GM23338 (cell line): Measurements from ENCODE around the gene VPS8. TPM values are rescaled to one million over a fixed set of nuclear protein-coding genes. Genes with fewer than 3 reads are reported as not detected.

Experiments used
- ATAC-seq: fragments of 200-7000 bp; cut with Tn5 transposase; 3 replicates; pipeline ENCODE4 v1.9.1; 2020
- DNase-seq: peaks from one replicate; pipeline ENCODE4 v3.0.0-alpha.2; 2015; ENCODE audit warnings: low spot score
- H2AFZ ChIP-seq: fragments of 200-600 bp; sonication (generic); 2 replicates; pipeline ENCODE4 v1.8.0; 2016; ENCODE audit warnings: antibody characterized with exemption, mild to moderate bottlenecking, moderate library complexity
- H3F3A ChIP-seq: fragments of 200-600 bp; sonication (generic); replicated peaks from 2 replicates; pipeline ENCODE4 v1.8.0; 2017; ENCODE audit warnings: antibody characterized with exemption, mixed run types, low read depth
- H3K27ac ChIP-seq: fragments of 200-600 bp; sonication (generic); 2 replicates; pipeline ENCODE4 v1.6.1; 2016; ENCODE audit warnings: low read depth
- H3K27me3 ChIP-seq: fragments of 200-600 bp; sonication (generic); 2 replicates; pipeline ENCODE4 v1.8.0; 2016; ENCODE audit warnings: mild to moderate bottlenecking, mixed run types, moderate library complexity; ENCODE audit not compliant: insufficient read depth
- H3K36me3 ChIP-seq: fragments of 200-600 bp; sonication (generic); 2 replicates; pipeline ENCODE4 v1.8.0; 2016; ENCODE audit warnings: mild to moderate bottlenecking; ENCODE audit not compliant: insufficient read depth
- H3K4me1 ChIP-seq: fragments of 200-600 bp; sonication (generic); 2 replicates; pipeline ENCODE4 v1.8.0; 2016; ENCODE audit warnings: mild to moderate bottlenecking, moderate library complexity; ENCODE audit not compliant: insufficient read depth
- H3K4me2 ChIP-seq: fragments of 200-600 bp; sonication (generic); 2 replicates; pipeline ENCODE4 v1.7.1; 2017; ENCODE audit warnings: mixed run types
- H3K4me3 ChIP-seq: fragments of 200-600 bp; sonication (generic); 2 replicates; pipeline ENCODE4 v1.6.1; 2016; ENCODE audit warnings: mixed run types
- H3K79me2 ChIP-seq: fragments of 200-600 bp; sonication (generic); replicated peaks from 2 replicates; pipeline ENCODE4 v1.8.0; 2017; ENCODE audit warnings: mild to moderate bottlenecking; ENCODE audit not compliant: insufficient read depth
- H3K9me2 ChIP-seq: fragments of 200-600 bp; sonication (generic); 2 replicates; pipeline ENCODE4 v1.8.0; 2017; ENCODE audit not compliant: insufficient read depth
- H4K20me1 ChIP-seq: fragments of 200-600 bp; sonication (generic); replicated peaks from 2 replicates; pipeline ENCODE4 v1.8.0; 2017; ENCODE audit warnings: mild to moderate bottlenecking; ENCODE audit not compliant: insufficient read depth
- H3K27ac Mint-ChIP-seq: 2 replicates; pipeline ENCODE4 v1.8.0; 2020; ENCODE audit warnings: inconsistent platforms, mild to moderate bottlenecking, moderate library complexity, mixed read lengths
- H3K27me3 Mint-ChIP-seq: 3 replicates; pipeline ENCODE4 v1.8.0; 2022; ENCODE audit warnings: low read depth, mild to moderate bottlenecking, moderate library complexity, mixed read lengths, inconsistent platforms; ENCODE audit not compliant: insufficient read depth, poor library complexity
- H3K36me3 Mint-ChIP-seq: 3 replicates; pipeline ENCODE4 v1.8.0; 2021; ENCODE audit warnings: low read depth, mild to moderate bottlenecking, inconsistent platforms, moderate library complexity, mixed read lengths
- H3K4me1 Mint-ChIP-seq: 3 replicates; pipeline ENCODE4 v1.8.0; 2020; ENCODE audit warnings: mild to moderate bottlenecking, inconsistent platforms, mixed read lengths
- H3K4me3 Mint-ChIP-seq: 3 replicates; pipeline ENCODE4 v1.8.0; 2021; ENCODE audit warnings: moderate library complexity, mild to moderate bottlenecking, inconsistent platforms, mixed read lengths
- H3K9me3 Mint-ChIP-seq: 3 replicates; pipeline ENCODE4 v1.8.0; 2020; ENCODE audit warnings: moderate library complexity, mild to moderate bottlenecking, inconsistent platforms, mixed read lengths
- CREB1 ChIP-seq: fragments of 250-450 bp; sonication (Bioruptor Pico); IDR thresholded peaks from 2 replicates; pipeline ENCODE4 v1.5.0; 2020; ENCODE audit warnings: low read depth, mild to moderate bottlenecking, moderate library complexity
- EZH2 ChIP-seq: fragments of 200-600 bp; sonication (generic); IDR thresholded peaks from one replicate; pipeline ENCODE4 v1.8.0; 2017; ENCODE audit warnings: antibody characterized with exemption, mild to moderate bottlenecking, low read depth; ENCODE audit not compliant: unreplicated experiment
- EZH2phosphoT487 ChIP-seq: fragments of 200-600 bp; sonication (generic); IDR thresholded peaks from one replicate; pipeline ENCODE4 v1.8.1; 2018; ENCODE audit warnings: antibody characterized with exemption; ENCODE audit not compliant: unreplicated experiment
- JUNB ChIP-seq: IDR thresholded peaks from one replicate; pipeline ENCODE4 v1.6.1; 2016; ENCODE audit warnings: antibody characterized with exemption; ENCODE audit not compliant: unreplicated experiment
- NANOG ChIP-seq: IDR thresholded peaks from 2 replicates; pipeline ENCODE4 v1.6.1; 2016; ENCODE audit warnings: antibody characterized with exemption, borderline replicate concordance
- POLR2AphosphoS5 ChIP-seq: IDR thresholded peaks from 2 replicates; pipeline ENCODE4 v1.6.1; 2016; ENCODE audit warnings: antibody characterized with exemption, low read depth
- STAT1 ChIP-seq: IDR thresholded peaks from one replicate; pipeline ENCODE4 v1.6.1; 2016; ENCODE audit warnings: antibody characterized with exemption; ENCODE audit not compliant: unreplicated experiment
- ZNF114 ChIP-seq: fragments of 250-450 bp; sonication (Bioruptor Pico); IDR thresholded peaks from 2 replicates; pipeline ENCODE4 v1.5.0; 2020; ENCODE audit warnings: mild to moderate bottlenecking, moderate library complexity
- ZNF331 ChIP-seq: fragments of 250-450 bp; sonication (Bioruptor Pico); IDR thresholded peaks from 2 replicates; pipeline ENCODE4 v1.5.0; 2020; ENCODE audit warnings: low read depth, mild to moderate bottlenecking, moderate library complexity
- polyA plus RNA-seq: library from polyadenylated mRNA; unstranded; fragments of >200 nt; fragmentation: Nextera tagmentation; extraction: Ambion mirVana; gene quantifications from 2 replicates; pipeline ENCODE4 v1.2.1, GENCODE V29; 2016
- total RNA-seq: library from RNA; depleted of rRNA; stranded (reverse); fragments of >200 nt; shearing (Covaris generic); gene quantifications from 2 replicates; pipeline ENCODE4 v1.2.3, GENCODE V29; 2014
- TF ChIP-seq, protein P1 (sequence below): IDR thresholded peaks from 2 replicates; pipeline ENCODE4 v1.6.1; 2016; ENCODE audit warnings: antibody characterized with exemption
- TF ChIP-seq, protein P2 (sequence below): IDR thresholded peaks from one replicate; pipeline ENCODE4 v1.6.1; 2018; ENCODE audit warnings: antibody characterized with exemption; ENCODE audit not compliant: unreplicated experiment
- TF ChIP-seq, protein P3 (sequence below), 2 experiments: fragments of 200-600 bp in 1 of 2; sonication (generic) in 1 of 2; conservative IDR thresholded peaks; 2 replicates each; pipeline versions ENCODE4 v1.5.1 to v1.6.1; 2016 to 2017; ENCODE audit warnings: antibody characterized with exemption in 2 of 2, low read depth in 2 of 2, mild to moderate bottlenecking in 2 of 2, moderate library complexity in 1 of 2

Gene VPS8
- total and polyA plus RNA-seq, 2 experiments from 2014 or later: 17.3 to 45.5 TPM

DNA sequence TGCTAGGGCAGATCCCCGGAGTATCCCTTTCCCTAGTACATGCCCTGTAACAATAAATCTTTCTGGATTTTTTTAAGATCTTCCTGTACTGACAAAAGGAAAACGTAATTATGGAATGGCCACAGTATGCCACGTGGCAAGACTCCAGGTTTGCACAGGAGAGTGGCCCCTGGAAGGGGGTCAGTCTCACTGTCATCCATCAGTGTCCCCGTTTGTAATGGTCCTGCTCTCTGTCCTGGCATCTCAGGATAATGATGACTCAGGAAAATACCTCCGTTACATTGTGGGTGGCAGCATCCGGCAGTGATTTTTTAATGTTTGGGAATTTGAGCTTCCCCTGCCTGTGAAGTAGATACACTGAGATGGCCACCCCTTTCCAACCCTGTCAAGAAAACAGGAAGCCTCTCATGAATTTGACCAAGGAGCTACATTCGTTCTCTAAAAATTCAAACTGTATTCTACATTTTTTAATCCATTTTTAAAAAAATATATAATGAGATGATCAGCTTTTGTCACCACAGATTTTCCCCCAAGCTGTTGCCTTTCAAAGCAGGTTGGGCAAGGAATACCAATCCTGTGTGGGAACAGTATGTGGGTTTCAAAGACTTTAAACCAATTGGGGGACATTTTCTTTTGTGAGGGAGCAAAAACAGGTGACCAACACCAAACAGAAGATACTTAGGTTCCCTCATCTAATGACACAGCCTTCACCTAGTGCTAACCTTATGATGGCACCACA lies 230.5 kb downstream of the VPS8 start:
- no peaks in the 10 kb centered on the region for H3K36me3 ChIP-seq
- ATAC-seq: no peak
- Mint-ChIP-seq H3K27ac (peak overlapping the region; percentile 44; the same call in 1 of the 2 replicates), H3K27me3 (peaks cover 3% of the 10 kb centered on the region), H3K4me3 (no peak overlapping the region), H3K4me1 (peaks cover 9% of the 10 kb centered on the region), H3K36me3 (0 out of 3 replicates have a peak, but pooled peaks cover under 1% of the 10 kb centered on the region), H3K9me3 (no peaks in the 10 kb centered on the region; the same call in 2 of the 3 replicates)
- no peaks in the 10 kb centered on the region for H3F3A ChIP-seq
- no peaks in the 10 kb centered on the region for H4K20me1 ChIP-seq
- no peak overlapping the region for H3K4me2 ChIP-seq
- H3K4me1 ChIP-seq: peaks cover 8% of the 10 kb centered on the region; the same call in 1 of the 2 replicates
- H3K27ac ChIP-seq: no peak overlapping the region
- no peak overlapping the region for H2AFZ ChIP-seq
- H3K27me3 ChIP-seq: no peaks in the 10 kb centered on the region
- DNase-seq: no peak
- no peak for TF ChIP-seq ZNF114 (CRISPR knock-in tag)
- TF ChIP-seq STAT1: no peak
- TF ChIP-seq, protein P1, sequence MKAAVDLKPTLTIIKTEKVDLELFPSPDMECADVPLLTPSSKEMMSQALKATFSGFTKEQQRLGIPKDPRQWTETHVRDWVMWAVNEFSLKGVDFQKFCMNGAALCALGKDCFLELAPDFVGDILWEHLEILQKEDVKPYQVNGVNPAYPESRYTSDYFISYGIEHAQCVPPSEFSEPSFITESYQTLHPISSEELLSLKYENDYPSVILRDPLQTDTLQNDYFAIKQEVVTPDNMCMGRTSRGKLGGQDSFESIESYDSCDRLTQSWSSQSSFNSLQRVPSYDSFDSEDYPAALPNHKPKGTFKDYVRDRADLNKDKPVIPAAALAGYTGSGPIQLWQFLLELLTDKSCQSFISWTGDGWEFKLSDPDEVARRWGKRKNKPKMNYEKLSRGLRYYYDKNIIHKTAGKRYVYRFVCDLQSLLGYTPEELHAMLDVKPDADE: no peak
- TF ChIP-seq, protein P2, sequence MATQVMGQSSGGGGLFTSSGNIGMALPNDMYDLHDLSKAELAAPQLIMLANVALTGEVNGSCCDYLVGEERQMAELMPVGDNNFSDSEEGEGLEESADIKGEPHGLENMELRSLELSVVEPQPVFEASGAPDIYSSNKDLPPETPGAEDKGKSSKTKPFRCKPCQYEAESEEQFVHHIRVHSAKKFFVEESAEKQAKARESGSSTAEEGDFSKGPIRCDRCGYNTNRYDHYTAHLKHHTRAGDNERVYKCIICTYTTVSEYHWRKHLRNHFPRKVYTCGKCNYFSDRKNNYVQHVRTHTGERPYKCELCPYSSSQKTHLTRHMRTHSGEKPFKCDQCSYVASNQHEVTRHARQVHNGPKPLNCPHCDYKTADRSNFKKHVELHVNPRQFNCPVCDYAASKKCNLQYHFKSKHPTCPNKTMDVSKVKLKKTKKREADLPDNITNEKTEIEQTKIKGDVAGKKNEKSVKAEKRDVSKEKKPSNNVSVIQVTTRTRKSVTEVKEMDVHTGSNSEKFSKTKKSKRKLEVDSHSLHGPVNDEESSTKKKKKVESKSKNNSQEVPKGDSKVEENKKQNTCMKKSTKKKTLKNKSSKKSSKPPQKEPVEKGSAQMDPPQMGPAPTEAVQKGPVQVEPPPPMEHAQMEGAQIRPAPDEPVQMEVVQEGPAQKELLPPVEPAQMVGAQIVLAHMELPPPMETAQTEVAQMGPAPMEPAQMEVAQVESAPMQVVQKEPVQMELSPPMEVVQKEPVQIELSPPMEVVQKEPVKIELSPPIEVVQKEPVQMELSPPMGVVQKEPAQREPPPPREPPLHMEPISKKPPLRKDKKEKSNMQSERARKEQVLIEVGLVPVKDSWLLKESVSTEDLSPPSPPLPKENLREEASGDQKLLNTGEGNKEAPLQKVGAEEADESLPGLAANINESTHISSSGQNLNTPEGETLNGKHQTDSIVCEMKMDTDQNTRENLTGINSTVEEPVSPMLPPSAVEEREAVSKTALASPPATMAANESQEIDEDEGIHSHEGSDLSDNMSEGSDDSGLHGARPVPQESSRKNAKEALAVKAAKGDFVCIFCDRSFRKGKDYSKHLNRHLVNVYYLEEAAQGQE: no peak
- no peak for TF ChIP-seq EZH2phosphoT487
- TF ChIP-seq, protein P3, sequence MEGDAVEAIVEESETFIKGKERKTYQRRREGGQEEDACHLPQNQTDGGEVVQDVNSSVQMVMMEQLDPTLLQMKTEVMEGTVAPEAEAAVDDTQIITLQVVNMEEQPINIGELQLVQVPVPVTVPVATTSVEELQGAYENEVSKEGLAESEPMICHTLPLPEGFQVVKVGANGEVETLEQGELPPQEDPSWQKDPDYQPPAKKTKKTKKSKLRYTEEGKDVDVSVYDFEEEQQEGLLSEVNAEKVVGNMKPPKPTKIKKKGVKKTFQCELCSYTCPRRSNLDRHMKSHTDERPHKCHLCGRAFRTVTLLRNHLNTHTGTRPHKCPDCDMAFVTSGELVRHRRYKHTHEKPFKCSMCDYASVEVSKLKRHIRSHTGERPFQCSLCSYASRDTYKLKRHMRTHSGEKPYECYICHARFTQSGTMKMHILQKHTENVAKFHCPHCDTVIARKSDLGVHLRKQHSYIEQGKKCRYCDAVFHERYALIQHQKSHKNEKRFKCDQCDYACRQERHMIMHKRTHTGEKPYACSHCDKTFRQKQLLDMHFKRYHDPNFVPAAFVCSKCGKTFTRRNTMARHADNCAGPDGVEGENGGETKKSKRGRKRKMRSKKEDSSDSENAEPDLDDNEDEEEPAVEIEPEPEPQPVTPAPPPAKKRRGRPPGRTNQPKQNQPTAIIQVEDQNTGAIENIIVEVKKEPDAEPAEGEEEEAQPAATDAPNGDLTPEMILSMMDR (conservative IDR thresholded peaks at IDR 0.05; ENCODE audit: low read depth in 2 of 2): no peak
- no peak for TF ChIP-seq ZNF331 (CRISPR knock-in tag)
- H3K4me3 ChIP-seq: no peak overlapping the region
- no peaks in the 10 kb centered on the region for H3K79me2 ChIP-seq
- no peaks in the 10 kb centered on the region for H3K9me2 ChIP-seq

DNA sequence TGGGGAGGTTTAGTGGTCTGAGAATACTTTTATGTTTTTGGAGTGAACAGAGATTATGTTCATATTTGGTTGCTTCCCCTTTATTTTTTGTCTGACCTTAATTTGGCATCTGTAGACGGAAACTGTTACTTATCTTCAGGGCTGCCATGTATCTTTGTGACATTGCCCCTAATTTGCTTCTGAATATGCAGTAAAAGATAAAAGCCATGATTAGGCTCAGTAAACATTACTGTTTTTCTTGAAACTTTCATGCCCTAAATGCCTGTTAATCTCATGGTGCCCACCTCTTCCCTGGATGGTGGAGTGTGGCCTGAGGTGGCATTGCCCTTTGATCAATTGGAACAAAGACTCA lies 234.2 kb downstream of the VPS8 start:
- Histone ChIP-seq H3K79me2 (no peaks in the 10 kb centered on the region), H3K27ac (no peak overlapping the region), H3F3A (no peaks in the 10 kb centered on the region), H4K20me1 (no peaks in the 10 kb centered on the region), H3K36me3 (0 out of 2 replicates have a peak, but pooled peaks cover 3% of the 10 kb centered on the region), H3K4me1 (peaks cover 8% of the 10 kb centered on the region; the same call in 1 of the 2 replicates), H3K27me3 (no peaks in the 10 kb centered on the region), H2AFZ (no peak overlapping the region), H3K4me3 (no peak overlapping the region), H3K4me2 (no peak overlapping the region), H3K9me2 (no peaks in the 10 kb centered on the region)
- Mint-ChIP-seq H3K4me3 (no peak overlapping the region), H3K4me1 (peaks cover 9% of the 10 kb centered on the region), H3K9me3 (no peaks in the 10 kb centered on the region), H3K36me3 (peaks cover 14% of the 10 kb centered on the region; the same call in 2 of the 3 replicates), H3K27me3 (peaks cover 4% of the 10 kb centered on the region), H3K27ac (no peak overlapping the region)
- DNase-seq: no peak
- TF ChIP-seq CREB1 (CRISPR knock-in tag): no peak
- no peak for TF ChIP-seq EZH2
- TF ChIP-seq JUNB: no peak
- TF ChIP-seq POLR2AphosphoS5: no peak
- no peak for TF ChIP-seq STAT1
- no peak for TF ChIP-seq NANOG
- TF ChIP-seq, protein P3 (conservative IDR thresholded peaks at IDR 0.05; ENCODE audit: low read depth in 2 of 2): no peak
- no peak for ATAC-seq
